BLaER1 (cell line): ENCODE results near the gene NEK2.
"Not testable (repeated sequence)": the region's sequence is repeated elsewhere in the genome, so short reads cannot be mapped to it uniquely, and the experiment has no call there.

Experiments
- H3K27ac ChIP-seq: shearing (Covaris generic); formaldehyde crosslinking; 2 replicates; pipeline ENCODE4 v1.8.1; 2022
- H3K27me3 ChIP-seq: shearing (Covaris generic); formaldehyde crosslinking; 2 replicates; pipeline ENCODE4 v1.8.1; 2022
- H3K36me3 ChIP-seq: shearing (Covaris generic); formaldehyde crosslinking; 2 replicates; pipeline ENCODE4 v1.8.1; 2022
- H3K4me1 ChIP-seq: shearing (Covaris generic); formaldehyde crosslinking; 2 replicates; pipeline ENCODE4 v1.8.1; 2022
- H3K4me2 ChIP-seq: shearing (Covaris generic); formaldehyde crosslinking; 2 replicates; pipeline ENCODE4 v1.8.1; 2022
- H3K4me3 ChIP-seq: shearing (Covaris generic); formaldehyde crosslinking; 2 replicates; pipeline ENCODE4 v1.8.1; 2022
- H3K9ac ChIP-seq: shearing (Covaris generic); formaldehyde crosslinking; 2 replicates; pipeline ENCODE4 v1.8.1; 2022
- H3K9me3 ChIP-seq: shearing (Covaris generic); formaldehyde crosslinking; 2 replicates; pipeline ENCODE4 v1.8.1; 2022
- H4K20me1 ChIP-seq: shearing (Covaris generic); formaldehyde crosslinking; 2 replicates; pipeline ENCODE4 v1.8.1; 2022
- Cebpa-rat ChIP-seq: shearing (Covaris generic); IDR thresholded peaks from 2 replicates; pipeline ENCODE4 v1.8.1; 2022

The NEK2 gene

DNA sequence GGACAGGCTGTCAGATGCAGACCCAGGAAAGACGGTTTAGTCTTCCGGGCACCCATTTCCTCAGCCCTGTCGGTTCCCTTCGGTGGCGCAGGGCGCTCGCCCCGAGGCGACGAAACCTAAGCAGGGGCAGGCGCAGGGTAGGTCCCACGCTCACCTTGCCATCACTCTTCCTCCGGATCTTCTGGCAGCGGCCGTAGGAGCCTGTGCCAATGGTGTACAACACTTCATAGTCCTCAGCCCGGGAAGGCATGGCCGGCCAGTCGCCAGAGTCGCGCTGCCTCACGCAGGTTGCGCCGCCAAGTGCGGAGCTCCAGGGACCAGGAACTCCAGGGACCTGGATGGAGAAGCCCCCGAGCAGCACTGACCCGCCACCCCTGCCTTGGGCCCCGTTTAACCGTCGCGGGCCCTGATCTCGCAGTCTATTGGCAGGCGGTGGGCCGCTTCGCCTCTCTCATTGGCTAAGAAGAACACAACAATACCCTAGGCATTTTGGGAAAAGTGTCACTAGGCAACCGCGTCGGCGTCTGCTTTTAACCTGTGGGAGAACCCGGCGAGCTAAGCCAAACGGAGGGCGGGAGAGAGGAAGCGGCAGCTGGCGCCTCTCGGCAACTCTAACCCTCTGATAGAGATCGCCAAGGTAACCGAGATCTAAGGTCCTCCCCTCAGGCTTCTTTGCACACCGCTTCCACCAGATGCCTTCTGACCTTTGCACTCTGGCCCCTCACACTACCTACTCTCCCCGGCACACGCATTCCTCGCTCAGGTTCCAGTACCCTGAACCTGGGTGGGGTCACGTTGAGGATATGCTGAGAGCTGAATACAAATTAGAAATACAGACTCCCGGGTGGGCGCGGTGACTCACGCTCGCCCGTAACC is at the start of gene NEK2:
TSS of gene NEK2 (minus strand) at position 392 of the 876 bp plus-strand sequence. CDS start at position 250, 142 bp downstream.
- Histone ChIP-seq H4K20me1 (no peaks in the 10 kb centered on the region), H3K27ac (peak within 1 kb of the TSS; percentile 70), H3K27me3 (no peaks in the 10 kb centered on the region), H3K4me2 (peak within 1 kb of the TSS; percentile 95), H3K36me3 (peaks cover 26% of the 10 kb centered on the region), H3K4me1 (peaks cover 37% of the 10 kb centered on the region), H3K9ac (peak within 1 kb of the TSS; percentile 81), H3K9me3 (no peaks in the 10 kb centered on the region), H3K4me3 (peak within 1 kb of the TSS; percentile 92)
- TF ChIP-seq Cebpa-rat, result no peak

DNA sequence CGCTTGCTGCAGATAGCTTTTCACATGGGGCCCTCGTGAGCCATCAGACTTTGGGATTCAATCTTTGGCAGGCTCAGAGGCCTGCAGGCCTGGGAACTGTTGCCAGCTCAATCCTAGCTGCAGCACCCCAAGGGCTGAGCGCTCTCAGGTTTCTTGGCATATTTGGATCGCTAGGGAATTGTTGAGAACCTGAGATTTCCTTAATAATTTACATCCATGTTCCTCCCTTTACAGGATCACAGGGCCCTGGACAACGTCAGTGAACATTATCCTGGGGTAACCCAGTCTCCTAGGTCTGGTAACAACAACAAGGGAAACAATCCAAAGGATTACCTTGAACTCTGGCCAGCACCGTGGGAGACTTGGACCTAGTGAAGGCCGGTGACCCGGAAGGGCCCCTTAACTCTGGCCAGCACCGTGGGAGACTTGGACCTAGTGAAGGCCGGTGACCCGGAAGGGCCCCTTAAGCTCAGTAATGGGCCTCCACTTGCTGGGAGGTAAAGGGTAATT is 49.3 kb upstream of the NEK2 start:
- H3K9ac ChIP-seq, result no peak overlapping the region
- H3K36me3 ChIP-seq, result no peaks in the 10 kb centered on the region
- TF ChIP-seq Cebpa-rat, result no peak
- H3K27ac ChIP-seq, result no peak overlapping the region
- H4K20me1 ChIP-seq, result no peaks in the 10 kb centered on the region
- H3K4me2 ChIP-seq, result no peak overlapping the region
- no peak overlapping the region for H3K4me3 ChIP-seq
- H3K27me3 ChIP-seq, result no peaks in the 10 kb centered on the region
- H3K9me3 ChIP-seq, result 0 out of 2 replicates have a peak, but pooled peaks cover 6% of the 10 kb centered on the region
- H3K4me1 ChIP-seq, result no peaks in the 10 kb centered on the region

DNA sequence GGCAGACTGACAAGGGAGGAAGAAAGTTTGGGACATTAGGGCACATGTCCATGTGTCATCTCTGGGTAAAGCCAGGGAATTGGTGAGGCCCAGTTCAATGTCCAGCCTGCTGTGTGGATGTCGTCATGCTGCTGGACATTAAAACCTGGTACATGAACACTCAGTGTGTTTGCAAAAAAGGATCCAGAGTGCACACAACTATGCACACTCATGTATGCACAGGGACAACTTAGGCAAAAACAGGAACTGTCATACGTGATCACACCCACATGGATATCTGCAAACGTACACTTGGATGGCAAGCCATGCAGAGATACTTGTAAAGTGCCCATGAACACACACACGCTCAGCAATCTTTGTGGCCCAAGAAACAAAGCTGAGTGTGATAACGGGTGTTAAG is 47.9 kb upstream of the NEK2 start:
- Histone ChIP-seq H3K27me3 (no peaks in the 10 kb centered on the region), H3K36me3 (no peaks in the 10 kb centered on the region), H3K27ac (no peak overlapping the region), H3K4me3 (no peak overlapping the region), H4K20me1 (no peaks in the 10 kb centered on the region), H3K4me2 (no peak overlapping the region), H3K9me3 (peaks cover 12% of the 10 kb centered on the region; the same call in 1 of the 2 replicates), H3K9ac (no peak overlapping the region), H3K4me1 (no peaks in the 10 kb centered on the region)
- TF ChIP-seq Cebpa-rat, result no peak

DNA sequence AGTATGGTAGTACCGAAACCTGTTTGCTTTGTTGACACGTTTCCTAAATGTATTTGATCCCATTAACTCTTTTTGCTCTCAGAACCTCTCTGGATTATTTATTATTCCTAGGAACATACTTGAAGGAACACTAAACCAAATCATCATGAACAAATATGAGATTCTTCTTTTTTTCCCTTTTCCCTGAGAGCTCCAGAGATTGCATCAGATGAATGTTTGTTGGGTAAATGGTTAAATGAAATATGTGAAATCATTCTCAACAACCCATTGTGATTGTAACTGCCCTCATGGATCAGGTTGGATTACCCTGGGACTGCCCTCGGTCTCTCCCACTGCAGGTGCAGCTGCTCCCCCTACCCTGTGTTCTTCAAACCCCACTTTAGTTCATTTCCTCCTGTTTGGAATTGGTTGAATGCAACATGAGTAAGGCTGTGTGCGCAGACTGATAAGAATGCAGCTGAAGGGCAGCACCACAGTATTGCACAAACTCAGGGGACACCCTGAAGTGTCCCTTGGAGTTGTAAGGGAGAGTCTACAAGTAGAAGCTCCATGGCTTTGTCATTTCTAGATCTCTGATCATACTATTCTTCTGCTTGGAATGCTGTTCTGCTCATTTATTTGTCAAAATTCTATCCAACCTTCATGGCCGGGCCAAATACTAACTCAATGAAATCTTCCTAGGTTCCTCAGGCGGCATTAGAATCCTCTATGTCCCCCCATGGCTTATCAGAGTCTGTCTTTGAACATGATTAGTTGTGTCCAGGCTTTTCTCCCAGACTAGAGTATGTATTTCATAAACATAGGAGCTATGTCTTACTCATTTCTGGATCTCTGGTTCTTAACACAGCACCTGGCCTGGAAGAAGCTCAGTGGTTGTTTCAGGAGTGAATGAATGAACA is 47.1 kb upstream of the NEK2 start:
- no peaks in the 10 kb centered on the region for H3K27me3 ChIP-seq
- H3K9me3 ChIP-seq, result peaks cover 12% of the 10 kb centered on the region; the same call in 1 of the 2 replicates
- H4K20me1 ChIP-seq, result no peaks in the 10 kb centered on the region
- no peak overlapping the region for H3K9ac ChIP-seq
- no peak overlapping the region for H3K27ac ChIP-seq
- H3K4me3 ChIP-seq, result no peak overlapping the region
- H3K36me3 ChIP-seq, result no peaks in the 10 kb centered on the region
- H3K4me1 ChIP-seq, result no peaks in the 10 kb centered on the region
- TF ChIP-seq Cebpa-rat, result no peak
- H3K4me2 ChIP-seq, result no peak overlapping the region

DNA sequence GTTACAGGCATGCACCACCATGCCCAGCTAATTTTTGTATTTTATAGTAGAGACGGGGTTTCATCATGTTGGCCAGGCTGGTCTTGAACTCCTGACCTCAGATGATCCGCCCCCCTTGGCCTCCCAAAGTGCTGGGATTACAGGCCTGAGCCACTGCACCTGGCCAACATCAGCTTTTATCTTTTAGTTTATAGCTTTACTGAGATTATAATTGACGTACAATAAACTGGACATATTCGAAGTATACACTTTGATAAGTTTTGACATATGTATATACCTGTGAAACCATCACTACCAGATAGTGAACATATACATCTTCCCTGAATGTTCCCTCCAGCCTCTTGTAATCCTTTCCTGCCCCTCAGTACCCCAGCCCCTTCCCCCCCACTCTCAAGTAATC is 41.1 kb upstream of the NEK2 start:
- not testable (repeated sequence) for H3K27me3 ChIP-seq, H3K36me3 ChIP-seq, H3K4me3 ChIP-seq, H3K27ac ChIP-seq, H3K9ac ChIP-seq, H4K20me1 ChIP-seq
- Histone ChIP-seq H3K4me2 (peak overlapping the region; percentile 60), H3K9me3 (peaks cover 12% of the 10 kb centered on the region; the same call in 1 of the 2 replicates), H3K4me1 (peaks cover 28% of the 10 kb centered on the region)

DNA sequence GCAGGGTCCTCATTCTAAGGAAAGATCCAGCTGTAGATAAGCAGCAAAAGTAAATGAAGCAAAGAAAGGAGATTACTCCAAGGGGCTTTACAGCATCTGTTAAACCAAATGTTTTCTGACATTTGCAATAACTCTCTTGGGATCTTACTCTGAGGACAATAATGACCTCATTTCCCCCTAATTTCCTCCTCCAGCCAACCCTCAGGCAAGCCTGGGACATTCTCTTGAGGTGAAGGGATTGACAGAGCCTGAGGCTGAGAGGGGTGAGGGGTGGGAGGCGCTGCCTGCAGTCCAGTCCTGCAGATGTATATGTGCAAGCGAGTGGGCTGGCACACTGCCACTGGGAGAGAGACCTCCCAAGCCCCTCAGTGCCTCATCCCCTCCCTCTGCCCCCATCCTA is 40.5 kb upstream of the NEK2 start:
- H4K20me1 ChIP-seq, result no peaks in the 10 kb centered on the region
- no peaks in the 10 kb centered on the region for H3K36me3 ChIP-seq
- H3K4me3 ChIP-seq, result no peak overlapping the region
- H3K27me3 ChIP-seq, result no peaks in the 10 kb centered on the region
- H3K4me1 ChIP-seq, result peaks cover 34% of the 10 kb centered on the region
- peak overlapping the region; percentile 60 for H3K4me2 ChIP-seq
- 0 out of 2 replicates have a peak overlapping the region, but pooled peaks have one; percentile 0 for H3K27ac ChIP-seq
- no peak for TF ChIP-seq Cebpa-rat
- H3K9me3 ChIP-seq, result peaks cover 12% of the 10 kb centered on the region; the same call in 1 of the 2 replicates
- no peak overlapping the region for H3K9ac ChIP-seq

DNA sequence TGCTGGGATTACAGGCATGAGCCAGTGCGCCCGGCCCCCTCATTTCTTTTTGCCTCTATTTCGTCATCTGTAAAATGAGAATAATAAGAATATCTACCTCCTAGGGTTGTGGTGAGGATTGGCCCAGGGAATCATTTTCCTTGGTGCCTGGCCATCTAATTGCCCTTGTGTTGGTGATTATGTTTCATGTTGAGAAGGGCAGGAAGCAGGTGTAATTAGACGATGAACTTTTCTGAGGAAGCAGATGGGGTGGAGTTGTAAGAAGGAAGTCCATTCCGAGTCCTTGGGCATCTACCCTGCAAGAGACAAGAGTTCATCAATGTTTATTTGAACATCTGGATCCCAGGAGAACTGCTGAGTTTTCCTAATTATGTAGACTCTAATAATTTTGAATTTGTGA is 38.7 kb upstream of the NEK2 start:
- Histone ChIP-seq H3K9ac (no peak overlapping the region), H3K4me2 (peak overlapping the region; percentile 19; the same call in 1 of the 2 replicates), H3K9me3 (no peaks in the 10 kb centered on the region), H3K27ac (no peak overlapping the region), H3K4me3 (no peak overlapping the region), H3K27me3 (no peaks in the 10 kb centered on the region), H3K4me1 (peaks cover 37% of the 10 kb centered on the region), H3K36me3 (no peaks in the 10 kb centered on the region), H4K20me1 (no peaks in the 10 kb centered on the region)
- no peak for TF ChIP-seq Cebpa-rat

DNA sequence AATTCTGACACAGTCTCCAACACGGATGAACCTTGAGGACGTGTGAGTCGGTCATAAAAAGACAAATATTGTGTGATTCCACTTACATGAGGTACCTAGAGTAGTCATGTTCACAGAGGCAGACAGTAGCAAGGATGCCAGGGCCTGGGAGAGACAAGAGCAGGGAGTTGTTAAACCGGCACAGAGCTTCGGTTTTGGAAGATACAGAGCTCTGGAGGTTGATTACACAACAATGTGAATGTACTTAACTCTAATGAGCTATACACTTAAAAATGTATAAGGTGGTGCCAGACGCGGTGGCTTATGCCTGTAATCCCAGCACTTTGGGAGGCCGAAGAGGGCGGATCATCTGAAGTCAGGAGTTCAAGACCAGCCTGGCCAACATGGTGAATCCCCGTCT is 37.8 kb upstream of the NEK2 start:
- no peak overlapping the region for H3K9ac ChIP-seq
- no peak overlapping the region for H3K27ac ChIP-seq
- no peak for TF ChIP-seq Cebpa-rat

DNA sequence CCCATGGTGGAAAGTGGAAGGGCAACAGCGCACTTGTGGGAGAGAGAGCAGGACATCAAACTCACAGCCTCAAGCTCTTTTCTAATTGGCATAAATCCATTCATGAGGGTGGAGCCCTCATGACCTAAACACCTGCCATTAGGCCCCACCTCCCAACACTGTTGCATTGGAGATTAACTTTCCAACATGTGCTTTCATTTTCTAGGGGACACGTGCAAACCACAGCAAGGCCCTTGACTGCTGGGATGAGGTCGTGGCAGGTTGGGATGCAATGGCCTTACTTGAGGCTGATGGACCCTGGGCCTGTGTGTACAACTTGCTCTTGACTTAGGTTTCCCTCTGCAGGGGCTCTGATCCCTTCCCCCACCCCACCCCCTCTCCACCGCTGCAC is 35.9 kb upstream of the NEK2 start:
- Histone ChIP-seq H3K4me3 (no peak overlapping the region), H3K9ac (no peak overlapping the region), H3K27me3 (no peaks in the 10 kb centered on the region), H3K9me3 (no peaks in the 10 kb centered on the region), H3K27ac (no peak overlapping the region), H4K20me1 (no peaks in the 10 kb centered on the region), H3K4me1 (peaks cover 38% of the 10 kb centered on the region), H3K4me2 (peak overlapping the region; percentile 6; the same call in 1 of the 2 replicates), H3K36me3 (no peaks in the 10 kb centered on the region)
- no peak for TF ChIP-seq Cebpa-rat

More for the DNA sequence above, 37.8 kb upstream of the NEK2 start:
- no peaks in the 10 kb centered on the region for H4K20me1 ChIP-seq
- H3K4me3 ChIP-seq, result no peak overlapping the region
- H3K36me3 ChIP-seq, result no peaks in the 10 kb centered on the region
- H3K9me3 ChIP-seq, result no peaks in the 10 kb centered on the region
- H3K4me2 ChIP-seq, result no peak overlapping the region
- H3K4me1 ChIP-seq, result peaks cover 37% of the 10 kb centered on the region
- H3K27me3 ChIP-seq, result no peaks in the 10 kb centered on the region
